Measurements from ENCODE around the gene HTATIP2.
"Not testable (repeated sequence)": the region's sequence is repeated elsewhere in the genome, so short reads cannot be mapped to it uniquely, and the experiment has no call there.

HTATIP2 gene

DNA sequence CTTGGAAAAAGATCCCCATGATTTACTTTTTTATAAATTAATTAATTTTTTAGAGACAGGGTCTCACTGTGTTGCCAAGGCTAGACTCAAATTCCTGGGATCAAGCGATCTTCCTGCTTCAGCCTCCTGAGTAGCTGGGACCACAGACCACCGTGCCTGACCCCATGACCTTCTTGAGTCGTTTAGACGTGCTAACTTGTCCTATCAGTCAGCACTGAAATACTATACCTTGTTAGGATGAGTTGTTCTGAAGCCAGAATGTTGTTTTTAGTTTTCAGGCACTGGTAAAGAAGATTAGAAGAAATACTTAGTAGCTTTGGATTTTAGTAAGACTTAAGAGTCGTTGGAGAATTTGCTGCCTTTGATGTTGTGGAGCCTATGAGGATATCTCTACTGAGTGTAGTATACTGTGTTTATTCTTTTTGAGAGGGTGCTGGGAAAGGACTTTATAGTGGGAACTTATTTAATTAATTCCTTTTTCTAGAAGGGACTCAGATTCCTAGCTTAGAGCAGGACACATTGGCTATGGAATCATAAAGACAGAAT is 8.6 kb downstream of the HTATIP2 start:
- DNase-seq: no peak

- DNase-seq: no peak
Measured at GRCh38 chr11:20373147-20373546, 9.6 kb downstream of the HTATIP2 start.

- no peak for DNase-seq
Measured at GRCh38 chr11:20373568-20374209, 10.2 kb downstream of the HTATIP2 start.

- no peak for DNase-seq
Measured at GRCh38 chr11:20374741-20375300, 11.3 kb downstream of the HTATIP2 start.

DNA sequence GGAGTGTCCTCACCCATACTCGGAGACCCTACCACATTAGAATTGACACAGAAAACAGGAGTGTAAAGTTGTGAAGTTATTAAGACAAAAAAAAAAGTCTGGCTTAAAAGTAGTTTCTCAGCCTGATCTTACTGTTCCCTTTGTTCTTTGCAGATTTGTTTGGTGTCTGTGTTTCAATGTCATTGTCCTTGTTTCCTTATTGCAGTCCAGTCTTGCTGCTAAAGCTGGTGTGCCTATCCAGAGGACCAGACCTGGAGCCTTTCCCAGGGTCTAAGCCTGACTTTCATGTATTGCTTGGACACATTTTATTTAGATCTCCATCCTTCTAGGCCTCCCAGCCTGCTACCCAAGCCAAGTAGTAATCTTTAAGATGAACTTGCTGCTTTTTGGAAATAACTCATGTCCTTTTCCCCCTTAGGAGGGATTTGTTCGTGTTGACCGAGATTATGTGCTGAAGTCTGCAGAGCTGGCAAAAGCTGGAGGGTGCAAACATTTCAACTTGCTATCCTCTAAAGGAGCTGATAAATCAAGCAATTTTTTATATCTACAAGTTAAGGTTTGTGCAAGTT is 12.7 kb downstream of the HTATIP2 start:
- no peak for DNase-seq

DNA sequence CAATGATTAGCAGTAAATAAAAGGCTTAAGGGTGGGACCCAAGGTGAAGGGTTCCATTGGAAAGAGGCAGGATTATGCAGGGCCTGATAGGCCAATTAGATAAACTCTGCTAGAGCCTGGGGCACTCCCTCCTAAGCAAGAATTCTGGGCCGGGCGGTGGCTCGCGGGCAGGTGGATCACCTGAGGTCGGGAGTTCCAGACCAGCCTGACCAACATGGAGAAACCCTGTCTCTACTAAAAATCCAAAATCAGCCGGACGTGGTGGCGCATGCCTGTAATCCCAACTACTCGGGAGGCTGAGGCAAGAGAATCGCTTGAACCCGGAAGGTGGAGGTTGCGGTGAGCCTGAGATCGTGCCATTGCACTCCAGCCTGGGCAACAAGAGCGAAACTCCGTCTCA is 22.5 kb downstream of the HTATIP2 start:
- DNase-seq: not testable (repeated sequence)

DNA sequence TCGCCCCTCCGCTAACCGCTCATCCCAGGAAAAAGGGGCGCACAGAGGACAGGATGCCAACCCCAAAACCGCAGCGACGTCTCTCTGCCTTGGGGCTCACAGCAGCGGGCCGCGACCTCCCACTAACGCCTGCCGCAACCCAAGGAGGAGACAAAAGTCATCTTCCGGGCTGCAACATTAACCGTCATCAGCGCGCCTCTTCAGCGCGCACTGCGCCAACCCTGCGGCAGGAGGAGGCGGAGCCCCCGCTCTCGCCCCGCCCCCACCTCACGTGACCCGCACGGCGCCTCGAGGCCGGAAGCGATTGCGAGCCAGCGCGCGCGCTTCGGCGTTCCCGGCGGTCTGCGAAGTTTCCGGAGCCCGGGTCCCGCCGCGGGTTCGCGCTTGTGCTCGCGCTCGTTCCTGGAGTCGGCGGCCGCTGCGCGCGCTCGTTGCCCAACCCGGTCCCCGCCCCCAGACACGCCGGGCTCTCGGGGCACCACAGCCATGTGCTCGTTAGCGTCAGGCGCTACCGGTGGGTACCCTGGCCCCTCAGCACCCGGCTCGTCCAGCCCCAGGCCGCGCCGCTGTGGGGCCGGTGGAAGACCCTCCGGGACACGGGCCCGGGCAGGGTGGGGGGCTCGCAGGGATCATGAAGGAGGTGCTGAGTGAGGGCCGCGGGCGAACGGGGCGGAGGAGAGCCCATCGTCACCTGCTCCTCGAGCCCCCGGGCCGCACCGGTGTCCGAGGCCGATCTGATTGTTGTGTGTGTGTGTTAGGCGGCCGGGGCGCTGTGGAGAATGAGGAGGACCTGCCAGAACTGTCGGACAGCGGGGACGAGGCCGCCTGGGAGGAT is 24.0 kb downstream of the HTATIP2 start, which contains the start of gene PRMT3:
Gene PRMT3, plus strand, starts transcription at position 456 of the 835 bp plus-strand sequence. Its CDS starts 31 bp downstream, at position 487.
- DNase-seq: peak; percentile 99

DNA sequence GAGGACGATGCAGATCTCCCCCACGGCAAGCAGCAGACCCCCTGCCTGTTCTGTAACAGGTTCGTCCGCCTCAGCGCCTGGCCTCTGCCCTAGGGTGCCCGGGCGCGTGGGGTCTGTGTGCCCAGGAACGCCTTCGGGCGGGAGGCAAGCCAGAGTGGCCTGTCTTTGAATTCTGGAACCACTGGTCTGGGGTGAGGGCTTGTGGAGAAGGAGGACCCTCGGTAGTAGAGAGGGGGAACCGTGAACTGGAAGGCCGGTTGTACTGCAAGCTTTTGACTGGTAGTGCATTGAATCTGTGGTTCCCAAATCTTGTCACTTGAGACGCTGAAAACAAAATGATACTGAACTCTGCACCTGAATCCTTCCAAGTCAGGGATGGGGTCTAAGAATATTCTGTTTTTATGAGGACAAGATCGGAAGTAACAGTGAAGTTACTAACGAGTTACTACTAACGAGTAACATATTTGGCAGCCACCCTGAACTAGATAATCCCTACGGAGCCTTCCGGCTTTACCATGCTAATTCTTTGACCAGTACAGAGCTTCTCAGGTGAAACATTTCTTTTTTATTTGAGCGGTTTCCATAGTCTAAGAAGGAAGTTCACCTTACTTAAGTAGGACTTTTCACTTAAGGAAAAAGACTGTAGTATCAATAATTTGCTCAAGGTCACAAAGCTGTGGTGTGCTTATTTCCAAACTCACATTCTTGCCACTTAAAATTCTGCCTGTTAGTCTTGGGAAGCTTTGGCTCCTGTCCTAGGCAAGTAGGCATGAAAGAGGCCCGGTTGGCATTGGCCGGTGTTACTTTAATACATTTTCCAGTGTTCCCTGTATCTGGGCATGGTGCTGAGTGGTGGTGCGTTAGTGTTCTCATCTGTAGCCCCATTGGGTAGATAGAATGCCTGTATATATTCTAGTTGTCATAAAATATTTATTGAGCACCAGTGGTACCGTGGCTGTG is 24.9 kb downstream of the HTATIP2 start:
- peak; percentile 86 for DNase-seq

DNA sequence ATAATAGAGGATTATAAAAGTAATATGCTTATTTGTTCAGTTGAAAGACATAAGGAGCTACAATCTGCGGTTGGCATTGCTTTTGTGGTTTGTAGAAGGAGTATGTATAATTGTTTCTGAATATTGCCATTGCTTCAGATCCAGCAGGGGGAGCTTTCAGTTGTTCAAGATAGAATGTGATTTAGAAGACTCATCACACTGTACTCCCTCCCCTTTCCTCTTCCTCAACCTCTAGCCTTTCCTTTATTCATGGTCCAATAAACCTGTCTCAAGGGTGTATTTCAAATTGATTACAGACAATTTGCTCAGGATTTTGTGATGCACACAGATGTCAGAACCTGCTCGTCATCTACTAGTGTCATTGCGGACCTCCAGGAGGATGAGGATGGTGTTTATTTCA is 33.8 kb downstream of the HTATIP2 start:
- peak; percentile 88 for DNase-seq

DNA sequence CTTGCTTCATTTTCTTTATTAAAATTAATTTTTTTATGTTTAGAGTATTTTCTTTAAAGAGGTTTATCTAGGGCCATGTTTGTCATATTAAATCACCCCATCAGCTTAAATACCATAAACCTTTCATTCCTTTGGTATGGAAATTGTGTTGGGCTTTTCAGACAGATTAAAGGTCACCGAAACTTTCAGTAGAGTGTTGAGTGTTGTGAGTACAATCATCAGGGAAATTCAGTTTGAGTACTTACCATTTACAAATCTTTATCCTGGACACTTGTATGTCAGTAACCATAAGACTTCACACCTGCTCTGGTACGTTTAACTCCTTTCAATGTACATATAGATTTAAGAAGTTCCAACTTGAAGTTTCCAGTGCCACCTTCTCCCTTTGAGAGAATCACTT is 36.0 kb downstream of the HTATIP2 start:
- DNase-seq: no peak

DNA sequence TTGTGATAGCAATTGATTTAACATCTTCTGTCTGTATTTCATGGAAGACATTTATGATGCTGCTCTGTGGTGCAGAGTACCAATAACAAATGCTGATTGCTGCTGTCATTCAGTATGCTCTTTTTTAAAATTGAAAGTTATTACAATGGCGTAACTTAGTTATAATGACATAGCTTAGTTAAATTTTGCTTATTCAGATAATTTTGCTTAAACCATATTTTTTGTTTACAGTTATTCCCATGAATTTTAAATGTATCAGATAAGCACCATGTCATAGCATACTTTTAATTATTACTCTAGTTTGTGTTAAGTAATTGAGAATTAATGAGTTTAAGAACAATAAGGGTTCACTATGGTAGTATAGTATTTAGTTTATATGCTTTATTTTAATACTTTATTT is 39.5 kb downstream of the HTATIP2 start:
- no peak for DNase-seq

- DNase-seq: no peak
Measured at GRCh38 chr11:20406484-20406883, 43.0 kb downstream of the HTATIP2 start.

DNA sequence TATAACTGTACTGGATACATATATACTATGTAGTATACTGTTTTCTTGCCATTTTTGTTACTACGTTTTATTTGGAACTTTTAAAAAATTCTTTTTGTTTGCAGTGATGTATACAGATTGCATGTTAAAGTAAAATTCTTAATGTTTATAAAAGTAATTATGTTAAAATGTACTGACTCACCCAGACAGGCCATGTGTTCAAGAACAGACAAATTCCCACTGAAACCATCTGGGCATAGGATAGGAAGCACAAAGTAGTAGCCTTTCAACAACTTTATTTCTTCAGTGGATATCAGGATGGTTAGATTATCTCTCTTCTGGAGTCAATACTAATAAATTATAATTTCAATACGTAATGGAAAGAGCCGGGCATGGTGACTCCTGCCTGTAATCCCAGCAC is 43.8 kb downstream of the HTATIP2 start:
- DNase-seq: no peak

GRCh38 chr11:20415432-20415831 is 51.9 kb downstream of the HTATIP2 start:
- no peak for DNase-seq

DNA sequence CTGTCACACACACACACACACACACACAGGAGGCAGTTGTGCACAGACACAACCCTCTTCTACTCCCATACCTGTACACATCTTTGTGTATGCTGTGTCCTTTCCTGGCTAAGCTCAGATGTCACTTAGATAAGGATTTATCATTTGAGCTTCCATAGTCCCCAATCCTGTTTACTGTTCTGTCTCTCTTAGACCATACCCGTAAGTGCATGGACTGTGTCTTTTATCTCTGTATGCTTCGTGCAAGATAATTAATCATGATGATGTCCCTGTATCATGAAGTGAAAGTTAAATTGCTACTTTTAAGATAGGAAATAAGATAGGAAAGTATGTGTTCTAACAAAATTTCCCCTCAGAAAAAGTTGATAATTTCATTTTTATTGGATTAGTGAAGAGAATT is 54.3 kb downstream of the HTATIP2 start:
- no peak for DNase-seq

DNA sequence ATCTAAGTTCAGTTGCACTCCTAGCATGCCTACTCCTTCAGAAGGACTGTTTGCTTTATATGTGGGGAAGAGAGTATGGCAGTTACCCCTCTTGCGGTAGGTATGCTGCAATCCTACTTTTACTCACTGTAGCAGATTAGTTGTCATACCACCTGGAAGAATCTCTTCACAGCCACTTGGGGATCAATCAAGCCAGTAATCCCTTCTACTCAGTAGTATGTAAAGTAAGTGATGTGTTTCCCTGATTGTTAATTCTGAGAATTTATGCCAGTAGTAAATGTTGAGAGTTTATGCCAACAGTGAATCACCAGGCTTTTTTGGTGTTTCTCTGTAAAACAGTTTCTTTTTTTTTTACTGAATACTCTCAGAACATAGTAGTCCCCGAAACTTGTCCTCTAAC is 58.4 kb downstream of the HTATIP2 start:
- no peak for DNase-seq

DNA sequence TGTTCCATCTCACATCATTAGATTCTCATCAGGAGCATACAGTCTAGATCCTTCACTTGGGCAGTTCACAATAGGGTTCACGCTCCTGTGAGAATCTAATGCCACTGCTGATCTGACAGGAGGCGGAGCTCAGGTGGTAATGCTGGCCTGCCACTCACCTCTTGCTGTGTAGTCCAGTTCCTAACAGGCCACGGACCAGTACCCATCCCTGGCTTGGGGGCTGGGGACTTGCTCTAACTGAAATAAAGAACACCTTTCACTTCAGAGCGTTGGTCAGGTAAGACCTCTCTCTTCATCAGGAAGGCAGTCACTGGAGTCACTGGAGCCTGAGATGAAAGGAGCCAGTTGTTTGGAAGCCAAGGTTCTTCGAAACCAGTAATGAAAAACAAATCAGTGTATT is 65.7 kb downstream of the HTATIP2 start:
- DNase-seq: no peak
